Measurements from ENCODE around the gene CNOT3.
"Not testable (repeated sequence)": the region's sequence is repeated elsewhere in the genome, so short reads cannot be mapped to it uniquely, and the experiment has no call there.

The CNOT3 gene

DNA sequence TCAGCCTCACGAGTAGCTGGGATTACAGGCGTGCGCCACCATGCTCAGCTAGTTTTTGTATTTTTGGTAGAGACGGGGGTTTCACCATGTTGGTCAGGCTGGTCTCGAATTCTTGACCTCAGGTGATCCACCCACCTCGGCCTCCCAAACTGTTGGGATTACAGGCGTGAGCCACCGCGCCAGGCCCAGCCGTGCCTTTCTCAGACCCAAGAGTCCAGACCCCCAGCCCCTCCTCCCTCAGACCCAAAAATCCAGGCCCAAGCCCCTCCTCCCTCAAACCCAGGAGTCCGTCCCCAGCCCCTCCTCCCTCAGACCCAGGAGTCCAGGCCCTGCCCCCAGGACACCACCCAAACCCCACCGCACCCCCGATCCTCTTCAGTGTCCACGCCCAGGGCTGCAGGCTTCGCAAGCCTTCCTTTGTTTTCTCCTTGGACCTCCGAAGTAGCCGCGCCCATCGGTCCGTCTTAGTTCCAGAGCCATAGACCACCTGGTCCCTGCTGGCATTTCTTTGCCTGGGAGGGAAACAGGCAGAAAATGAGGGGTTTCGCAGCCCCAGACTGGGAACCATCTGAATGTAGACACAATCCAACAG is 31.7 kb downstream of the CNOT3 start:
- DNase-seq (ENCODE audit: low read depth in 2 of 2): no peak

DNA sequence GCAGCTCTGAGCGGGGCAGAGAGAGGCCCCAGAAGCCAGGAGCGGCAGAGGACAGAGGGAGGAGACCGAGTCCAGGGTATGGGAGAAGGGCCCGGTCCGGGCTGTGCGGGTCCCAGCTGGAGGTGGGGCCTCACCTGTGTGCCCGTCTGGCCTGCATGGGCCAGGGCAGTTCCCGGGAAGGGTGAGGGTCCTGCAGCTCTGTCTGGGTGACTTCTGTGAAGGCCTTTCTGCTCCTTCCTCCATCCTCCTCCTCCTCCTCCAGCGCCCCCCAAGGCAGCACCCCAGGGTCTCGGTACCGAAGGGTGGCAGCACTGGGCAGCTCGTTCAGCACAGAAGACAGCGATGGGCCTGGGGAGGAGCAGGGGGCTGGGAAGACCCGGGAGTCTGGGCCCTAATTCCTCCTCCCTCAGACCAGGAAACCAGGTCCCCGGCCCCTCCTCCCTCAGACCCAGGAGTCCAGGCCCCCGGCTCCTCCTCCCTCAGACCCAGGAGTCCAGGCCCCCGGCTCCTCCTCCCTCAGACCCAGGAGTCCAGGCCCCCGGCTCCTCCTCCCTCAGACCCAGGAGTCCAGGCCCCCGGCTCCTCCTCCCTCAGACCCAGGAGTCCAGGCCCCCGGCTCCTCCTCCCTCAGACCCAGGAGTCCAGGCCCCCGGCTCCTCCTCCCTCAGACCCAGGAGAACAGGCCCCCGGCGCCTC is 34.3 kb downstream of the CNOT3 start:
- not testable (repeated sequence) for DNase-seq (ENCODE audit: low read depth in 2 of 2)

GRCh38 chr19:54172471-54173358 is 35.2 kb downstream of the CNOT3 start, which contains the start of gene TMC4:
TSS of gene TMC4 (minus strand) at chr19:54173160. CDS start at chr19:54173117, 43 bp downstream.
- DNase-seq (ENCODE audit: low read depth in 2 of 2): no peak

DNA sequence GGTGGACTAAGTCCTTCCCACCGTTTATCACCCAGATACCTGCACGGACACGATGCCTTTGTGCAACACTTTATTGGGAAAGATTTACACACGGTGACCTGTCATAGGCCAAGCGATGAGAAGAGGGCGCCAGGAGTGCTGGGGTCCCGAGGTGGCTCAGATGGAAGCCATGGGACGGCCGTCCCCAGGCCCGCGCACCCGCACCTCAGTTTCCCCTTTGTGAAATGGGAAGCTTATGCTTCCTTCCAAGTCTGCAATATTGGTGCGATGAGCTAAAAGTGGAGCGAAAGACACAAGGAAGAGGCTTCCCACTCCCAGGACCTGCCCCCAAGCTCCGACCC is 35.8 kb downstream of the CNOT3 start:
- DNase-seq (ENCODE audit: low read depth in 2 of 2): no peak

DNA sequence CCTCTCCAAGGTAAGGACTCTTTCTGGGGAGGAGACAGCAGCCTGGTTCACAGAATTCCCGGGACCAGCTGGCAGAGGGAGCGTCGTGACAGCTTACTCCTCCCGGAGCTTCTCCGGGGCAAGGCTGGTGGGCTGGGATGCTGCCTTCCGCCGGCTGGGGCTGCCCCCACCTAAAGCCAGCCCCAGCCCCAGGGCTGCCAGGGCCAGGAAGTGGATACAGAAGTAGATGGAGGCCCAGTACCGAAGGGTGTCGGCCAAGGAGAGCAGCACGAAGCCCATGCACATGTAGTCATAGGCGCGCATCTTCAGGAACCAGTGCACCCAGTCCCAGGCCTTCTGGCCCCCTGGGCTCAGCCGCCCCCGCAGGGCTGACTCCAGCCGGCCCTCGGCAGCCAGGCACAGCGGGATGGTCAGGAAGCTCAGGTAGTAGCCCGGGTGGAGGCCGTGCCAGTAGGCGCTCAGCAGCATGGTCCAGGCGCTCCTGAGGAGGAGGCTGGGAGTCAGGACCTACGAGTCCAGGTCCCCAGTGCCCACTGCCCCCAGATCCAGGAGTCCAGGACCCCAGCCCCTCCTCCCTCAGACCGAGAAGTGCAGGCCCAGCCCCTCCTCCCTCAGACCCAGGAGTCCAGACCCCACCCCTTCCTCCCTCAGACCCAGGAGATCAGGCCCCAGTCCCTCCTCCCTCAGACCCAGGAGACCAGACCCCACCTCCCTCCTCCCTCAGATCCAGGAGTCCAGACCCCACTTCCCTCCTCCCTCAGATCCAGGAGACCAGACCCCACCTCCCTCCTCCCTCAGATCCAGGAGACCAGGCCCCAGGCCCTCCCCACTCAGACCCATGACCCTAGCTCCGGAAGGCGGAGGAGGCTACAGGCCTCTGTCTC is 36.6 kb downstream of the CNOT3 start:
- DNase-seq (ENCODE audit: low read depth in 2 of 2): no peak

- DNase-seq (ENCODE audit: low read depth in 2 of 2): no peak
These were observed 41.2 kb downstream of the CNOT3 start for GRCh38 chr19:54178581-54179261.

DNA sequence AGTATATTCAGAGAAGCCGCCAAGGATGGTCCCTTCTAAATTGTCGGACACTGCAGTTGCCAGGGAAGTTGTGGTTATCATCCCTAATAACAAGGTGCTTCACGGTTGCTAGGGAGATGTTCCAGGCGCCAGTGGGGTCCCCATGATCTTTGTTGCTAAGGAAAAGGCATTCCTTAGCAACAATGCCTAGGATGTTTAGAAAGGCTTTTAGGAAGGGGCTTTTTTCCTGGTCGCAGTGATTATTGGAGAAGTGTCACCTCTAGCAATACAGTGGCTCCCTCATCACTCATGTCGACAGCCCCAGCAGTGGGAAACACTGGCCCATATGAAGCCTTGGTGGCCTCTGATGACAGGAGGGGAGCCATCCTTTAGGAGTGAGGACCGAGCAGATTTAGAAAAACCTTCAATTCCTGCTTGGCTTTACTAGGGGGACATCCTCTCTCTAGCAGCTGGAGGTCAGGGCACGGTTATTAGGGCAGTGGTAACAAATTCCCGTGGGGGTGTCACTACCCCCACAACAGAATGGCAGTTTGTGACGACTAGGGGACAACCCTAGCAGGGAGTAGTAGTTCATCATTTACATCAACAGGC is 41.8 kb downstream of the CNOT3 start:
- DNase-seq (ENCODE audit: low read depth in 2 of 2): no peak

DNA sequence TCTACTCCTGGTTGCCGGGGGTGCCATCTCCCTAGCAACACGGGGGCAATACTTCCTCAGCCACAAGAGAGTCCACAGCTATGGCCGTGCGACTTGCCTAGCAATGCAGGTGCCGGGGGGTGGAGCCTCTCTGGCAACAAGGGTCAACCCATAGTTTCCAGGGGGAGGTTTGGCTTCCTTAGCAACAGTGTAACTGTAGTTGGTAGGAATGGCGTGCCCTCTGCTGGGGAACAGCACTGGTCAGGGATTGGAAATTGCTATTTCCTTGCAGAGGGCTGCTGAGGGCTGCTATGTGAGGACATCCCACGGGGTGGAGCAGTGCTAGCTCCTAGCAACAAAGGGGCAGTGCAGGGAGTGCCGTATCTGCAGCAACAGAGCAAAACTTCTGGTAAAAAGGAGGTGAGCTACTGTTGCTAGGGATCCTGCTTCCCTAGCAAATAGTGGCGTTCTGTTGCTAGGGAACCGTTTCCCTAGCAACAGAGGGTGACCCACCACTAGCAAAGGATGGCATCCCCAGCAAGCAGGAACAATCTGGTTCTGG is 42.4 kb downstream of the CNOT3 start:
- no peak for DNase-seq (ENCODE audit: low read depth in 2 of 2)

- no peak for DNase-seq (ENCODE audit: low read depth in 2 of 2)
These were observed 43.1 kb downstream of the CNOT3 start for GRCh38 chr19:54180691-54181091.

- DNase-seq (ENCODE audit: low read depth in 2 of 2): not testable (repeated sequence)
These were observed 44.3 kb downstream of the CNOT3 start for GRCh38 chr19:54181894-54182293.

DNA sequence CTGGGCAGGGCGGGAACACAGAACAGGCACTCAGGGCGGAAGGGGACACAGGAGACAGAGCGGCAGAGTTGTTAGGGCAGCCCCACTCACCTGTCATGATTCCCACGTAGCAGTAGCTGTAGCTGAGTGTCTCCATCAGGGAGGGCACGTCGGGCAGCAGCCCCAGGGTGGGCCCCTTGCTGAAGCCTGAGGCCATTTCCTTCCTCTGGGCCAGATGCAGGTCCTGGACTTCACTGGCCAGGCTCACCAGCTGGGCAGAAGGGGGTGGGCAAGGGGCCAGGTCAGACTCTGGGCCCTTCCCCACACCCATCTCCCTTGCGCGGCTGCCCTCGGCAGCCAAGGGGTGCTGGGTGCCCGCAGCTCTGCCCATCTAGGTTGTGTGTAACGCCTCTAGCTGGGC is 45.9 kb downstream of the CNOT3 start:
- DNase-seq (ENCODE audit: low read depth in 2 of 2): no peak

- DNase-seq (ENCODE audit: low read depth in 2 of 2): no peak
These were observed 48.8 kb downstream of the CNOT3 start for GRCh38 chr19:54186351-54186750.

- no peak for DNase-seq (ENCODE audit: low read depth in 2 of 2)
These were observed 49.4 kb downstream of the CNOT3 start for GRCh38 chr19:54186934-54187381.

DNA sequence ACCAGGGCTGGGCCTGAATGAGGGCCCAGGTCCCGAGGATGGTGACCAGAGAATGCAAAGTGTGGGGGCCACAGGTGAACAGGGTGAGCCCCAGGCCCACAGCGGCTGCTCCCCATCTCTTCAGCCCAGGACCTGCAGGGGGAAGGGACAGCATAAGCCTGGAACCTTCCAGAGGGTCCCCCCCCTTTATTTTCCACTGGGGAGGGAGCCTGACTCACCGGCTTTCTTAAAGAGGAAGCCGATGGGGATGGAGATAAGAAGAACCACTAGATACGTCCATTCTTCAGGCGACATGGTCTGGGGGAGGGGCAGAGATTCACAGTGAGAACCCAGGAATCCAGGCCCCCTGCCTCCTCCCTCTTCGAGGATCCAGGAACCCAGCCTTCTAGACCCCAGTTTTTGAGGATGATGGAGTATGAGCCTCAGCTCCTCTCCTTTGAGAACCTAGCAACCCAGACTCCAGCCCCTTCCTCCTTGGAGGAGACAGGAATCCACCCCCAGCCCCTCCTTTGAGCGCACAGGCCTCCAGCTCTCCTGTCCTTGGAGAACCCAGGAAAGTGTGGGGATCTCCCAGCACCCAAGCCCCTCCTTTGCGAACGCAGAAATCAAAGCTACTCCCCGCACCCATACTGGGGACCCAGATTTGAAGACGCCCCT is 50.8 kb downstream of the CNOT3 start:
- DNase-seq (ENCODE audit: low read depth in 2 of 2): no peak

GRCh38 chr19:54189145-54189734 is 51.7 kb downstream of the CNOT3 start, which contains the start of gene MBOAT7:
TSS of gene MBOAT7 (minus strand) at chr19:54189580. CDS start at chr19:54188508, 1,072 bp downstream.
- DNase-seq (ENCODE audit: low read depth in 2 of 2): no peak

DNA sequence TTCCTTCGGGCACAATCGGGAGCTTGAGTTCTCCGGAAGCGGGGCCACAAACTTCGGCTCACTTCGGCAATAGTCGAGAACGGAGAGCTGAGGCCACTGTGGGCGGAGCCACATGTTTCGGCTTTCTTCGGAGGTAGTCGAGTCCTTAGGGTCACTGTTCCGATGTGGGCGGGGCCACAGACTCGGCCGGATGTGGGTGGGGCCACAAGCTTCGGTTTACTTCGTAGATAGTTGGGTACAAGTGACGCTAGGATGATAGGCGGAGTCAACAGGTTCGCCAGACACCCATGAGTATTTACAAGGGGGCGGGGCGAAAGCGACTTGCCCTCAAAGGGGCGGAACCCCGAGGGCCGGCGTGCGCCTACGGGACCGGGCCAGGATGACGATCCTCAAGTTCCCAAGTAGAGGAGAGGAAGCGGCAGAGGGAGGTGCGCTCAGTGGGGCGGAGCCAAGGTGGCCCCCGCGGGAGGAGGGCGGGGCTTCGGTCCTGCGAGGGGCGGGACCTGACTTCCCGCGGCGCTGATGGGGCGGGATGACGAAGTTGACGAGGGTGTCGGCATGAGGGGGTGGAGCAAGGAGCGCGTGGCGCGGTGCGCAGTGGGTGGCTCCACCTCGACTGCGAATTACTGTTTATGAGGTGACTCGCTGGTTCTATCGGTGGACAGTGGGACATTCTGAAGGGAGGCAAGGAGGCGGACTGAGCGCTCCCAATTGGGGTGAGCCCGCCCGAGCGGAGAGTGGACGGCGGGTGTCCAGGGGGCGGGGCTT is 52.4 kb downstream of the CNOT3 start:
- DNase-seq (ENCODE audit: low read depth in 2 of 2): peak; percentile 99 to 100

- peak; percentile 100 for DNase-seq (ENCODE audit: low read depth in 2 of 2)
These were observed 53.0 kb downstream of the CNOT3 start for GRCh38 chr19:54190503-54191010.
